HG03175 (cell line): Measurements from ENCODE around the gene BLVRA.

ENCODE experiments used
- ATAC-seq: cut with Tn5 transposase; IDR thresholded peaks from one replicate; pipeline ENCODE4 v1.9.1; 2021; ENCODE audit warnings: mild to moderate bottlenecking, moderate library complexity; ENCODE audit not compliant: unreplicated experiment

BLVRA gene

DNA sequence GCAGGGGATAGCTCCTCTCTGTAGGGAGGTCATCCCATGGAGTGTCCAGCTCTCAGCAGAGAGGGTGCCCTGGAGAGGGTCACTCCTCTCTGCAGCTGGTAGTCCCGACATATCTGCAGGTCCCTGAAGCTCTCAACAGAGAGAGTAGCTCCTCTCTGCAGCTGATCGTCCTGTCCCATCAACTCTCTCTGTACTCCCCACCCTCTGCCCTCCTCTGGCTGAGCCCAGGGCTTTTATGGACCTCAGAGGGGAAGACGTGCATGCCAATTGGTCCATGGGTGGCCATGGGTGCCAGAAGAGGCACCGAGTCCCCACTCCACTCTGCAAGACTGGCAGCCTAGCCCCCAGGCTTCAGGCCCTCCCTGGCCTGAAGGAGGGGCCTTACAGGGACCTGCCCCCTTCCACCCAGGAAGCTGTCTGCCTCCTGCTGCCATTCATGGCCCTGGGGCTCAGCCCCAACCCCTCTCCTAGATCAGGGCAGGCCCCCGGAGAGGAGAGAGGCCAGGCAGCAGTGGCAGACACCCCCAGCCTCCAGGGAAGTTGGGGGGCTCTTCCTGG lies 9.0 kb upstream of the BLVRA start:
- ATAC-seq, result no peak

GRCh38 chr7:43750016-43750887 lies 8.2 kb upstream of the BLVRA start:
- ATAC-seq, result no peak

DNA sequence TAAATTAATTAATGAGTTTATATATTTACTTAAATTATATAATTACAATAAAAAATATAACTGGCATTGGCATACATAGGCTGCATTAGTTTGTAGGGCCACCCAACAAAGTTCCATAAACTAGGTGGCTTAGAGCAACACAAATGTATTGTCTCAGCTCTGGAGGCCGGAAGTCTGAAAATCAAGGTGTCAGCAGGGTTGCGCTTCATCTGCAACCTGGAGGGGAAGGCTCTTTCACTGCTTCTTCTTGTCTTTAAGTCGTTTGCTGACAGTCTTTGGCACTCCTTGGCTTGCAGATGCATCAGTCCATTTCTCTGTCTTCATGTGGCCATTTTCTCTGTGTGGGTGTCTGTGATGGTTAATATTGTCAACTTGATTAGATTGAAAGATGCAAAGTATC lies 6.1 kb upstream of the BLVRA start:
- no peak for ATAC-seq

- ATAC-seq, result no peak
Measured at GRCh38 chr7:43753271-43753810, 5.1 kb upstream of the BLVRA start.

DNA sequence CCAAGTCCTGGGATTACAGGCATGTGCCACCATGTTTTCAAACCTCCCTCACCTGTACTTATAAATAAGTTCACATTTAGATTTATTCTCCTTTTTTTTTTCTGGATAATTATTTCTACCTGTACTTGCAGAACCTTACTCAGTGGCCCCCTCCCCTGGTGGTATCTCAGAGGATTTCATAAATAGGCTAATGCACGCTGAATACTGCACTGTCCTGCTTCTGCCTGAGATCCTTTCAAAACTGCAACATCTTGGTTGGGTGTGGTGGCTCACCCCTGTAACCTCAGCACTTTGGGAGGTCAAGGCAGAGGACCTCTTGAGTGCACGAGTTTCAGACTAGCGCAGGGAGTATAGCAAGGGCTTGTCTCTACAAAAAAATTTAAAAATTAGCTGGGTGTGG lies 4.6 kb upstream of the BLVRA start:
- no peak for ATAC-seq

- no peak for ATAC-seq
Measured at GRCh38 chr7:43754596-43754995, 3.9 kb upstream of the BLVRA start.

- ATAC-seq, result no peak
Measured at GRCh38 chr7:43756368-43757072, 2.0 kb upstream of the BLVRA start.

DNA sequence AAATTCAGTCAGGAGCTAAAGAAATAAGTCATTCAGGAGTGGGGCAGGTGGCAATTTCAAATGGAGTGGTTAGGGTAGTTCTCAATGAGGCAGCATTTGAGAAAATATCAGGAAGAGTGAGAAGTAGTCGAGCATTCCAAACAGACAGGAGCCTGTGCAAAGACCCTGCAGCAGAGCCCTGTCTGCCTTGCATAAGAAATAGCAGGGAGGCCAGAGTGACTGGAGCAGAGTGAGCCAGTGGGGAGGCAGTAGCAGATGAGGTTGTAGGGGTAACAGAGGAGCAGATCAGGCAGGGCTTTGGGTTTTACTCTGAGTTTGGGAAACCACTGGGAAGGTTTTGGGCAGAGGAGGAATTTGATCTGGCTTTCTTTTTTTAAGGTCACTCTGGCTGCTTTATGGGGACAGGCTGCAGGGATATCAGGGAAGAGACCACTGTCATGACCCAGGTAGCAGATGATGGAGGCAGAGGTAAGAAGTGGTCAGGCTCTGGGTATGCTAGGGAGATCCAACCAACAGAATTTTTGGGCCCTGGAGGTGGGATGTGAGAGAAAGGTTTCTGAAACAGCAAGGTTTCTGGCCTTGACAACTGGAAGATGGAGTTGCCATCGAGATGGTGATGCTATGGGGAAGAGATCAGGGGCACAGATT lies 1.3 kb upstream of the BLVRA start:
- no peak for ATAC-seq

- ATAC-seq, result peak; percentile 58
Measured at GRCh38 chr7:43758822-43759683, 573 bp downstream of the BLVRA start.

GRCh38 chr7:43760861-43761260 lies 2.4 kb downstream of the BLVRA start:
- ATAC-seq, result no peak

DNA sequence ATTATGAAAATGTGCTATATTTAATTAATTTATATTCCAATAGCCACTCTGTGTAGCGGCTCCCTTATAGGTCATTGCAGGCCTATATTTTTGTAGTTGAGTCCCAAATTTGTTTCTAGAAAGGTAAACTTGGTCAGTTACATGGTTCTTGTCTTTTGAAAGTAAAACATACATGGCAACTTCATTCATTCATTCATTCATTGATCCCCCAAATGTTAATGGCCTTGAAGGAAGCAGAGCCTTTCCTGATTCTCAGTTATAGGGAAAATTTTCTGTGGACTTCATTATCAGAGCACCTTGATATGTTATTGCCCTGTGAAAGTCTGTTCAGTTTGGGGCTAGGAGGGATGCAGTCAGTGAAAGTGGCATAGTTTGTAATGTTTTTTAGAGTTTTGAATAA lies 2.9 kb downstream of the BLVRA start:
- ATAC-seq, result no peak

DNA sequence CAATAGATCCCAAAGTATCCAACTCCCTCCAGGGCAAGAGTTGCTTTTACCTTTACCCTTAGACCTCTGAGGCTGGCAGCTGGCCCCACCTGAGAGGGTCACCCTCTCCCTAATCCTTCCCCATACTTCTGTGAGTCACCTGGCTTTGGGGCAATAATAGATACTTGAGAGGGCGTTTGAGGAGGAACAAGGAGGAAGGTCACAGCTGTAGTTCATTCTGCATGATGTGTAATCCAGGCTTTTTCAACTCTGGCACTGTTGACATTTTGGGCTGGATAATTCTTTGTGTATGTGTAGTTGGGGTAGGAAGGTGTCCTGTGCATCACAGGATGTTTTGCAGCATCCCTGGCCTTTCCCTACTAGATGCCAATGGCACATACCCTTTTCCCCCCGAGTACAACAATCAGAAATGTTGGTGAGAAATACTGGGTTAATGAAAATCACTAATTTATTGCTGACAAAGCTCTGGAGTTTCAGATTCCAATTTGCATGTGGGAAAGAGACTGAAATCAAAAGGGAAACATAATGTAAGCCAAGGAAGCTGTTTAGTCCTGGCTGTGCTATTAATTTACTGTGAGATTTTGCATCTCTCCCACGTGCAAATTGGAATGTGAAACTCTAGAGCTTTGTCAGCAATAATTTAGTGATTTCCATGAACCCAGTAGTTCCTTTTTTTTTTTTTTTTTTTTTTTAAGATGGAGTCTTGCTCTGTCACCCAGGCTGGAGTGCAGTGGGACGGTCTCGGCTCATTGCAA lies 3.6 kb downstream of the BLVRA start:
- no peak for ATAC-seq

DNA sequence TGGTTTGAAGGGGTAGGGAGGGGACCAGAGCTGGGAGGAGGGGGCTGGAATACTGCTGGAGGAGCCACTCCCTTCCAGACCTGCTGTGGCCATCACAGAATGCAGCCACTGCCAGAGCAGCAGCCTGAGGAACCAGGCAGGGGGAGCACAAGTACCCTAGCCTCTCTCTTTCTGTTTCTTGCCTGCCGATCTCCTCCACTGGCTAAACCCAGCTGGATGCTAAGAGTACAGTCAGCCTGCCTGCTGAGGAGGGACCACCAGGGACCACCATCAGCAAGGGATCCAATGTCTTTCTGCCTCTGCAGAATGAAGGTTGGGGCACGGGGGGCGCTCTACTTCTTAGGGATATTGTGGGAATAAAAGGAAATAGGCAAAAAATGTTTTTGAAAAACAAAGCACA lies 4.7 kb downstream of the BLVRA start:
- no peak for ATAC-seq

- ATAC-seq, result no peak
Measured at GRCh38 chr7:43764039-43764761, 5.7 kb downstream of the BLVRA start.

DNA sequence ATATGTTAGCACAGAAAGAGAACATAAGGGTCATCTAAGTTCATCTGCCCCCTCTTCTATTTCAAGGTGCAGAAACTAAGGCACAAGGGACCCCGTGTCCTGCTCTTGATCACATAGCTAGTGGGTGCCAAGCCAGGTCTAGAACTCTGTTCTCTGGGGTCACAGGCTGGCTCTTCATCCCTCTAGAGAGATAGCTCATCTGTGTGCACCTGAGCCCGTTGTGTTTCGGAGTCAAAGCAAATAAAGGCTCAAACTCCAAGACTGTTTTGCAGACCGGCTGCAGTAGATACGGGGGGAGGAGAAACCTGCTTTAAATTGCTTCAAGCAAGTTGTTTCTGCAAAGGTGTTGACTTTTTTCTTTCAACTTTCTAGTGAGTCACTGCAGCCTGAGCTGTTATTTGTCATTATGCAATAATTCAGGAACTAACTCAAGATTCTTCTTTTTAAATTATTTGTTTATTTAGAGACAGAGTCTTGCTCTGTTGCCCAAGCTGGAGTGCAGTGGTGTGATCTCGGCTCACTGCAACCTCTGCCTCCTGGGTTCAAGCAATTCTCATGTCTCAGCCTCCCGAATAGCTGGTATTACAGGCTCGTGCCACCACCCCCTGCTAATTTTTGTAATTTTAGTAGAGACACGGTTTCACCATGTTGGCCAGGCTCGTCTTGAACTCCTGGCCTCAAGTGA lies 6.5 kb downstream of the BLVRA start:
- ATAC-seq, result no peak

DNA sequence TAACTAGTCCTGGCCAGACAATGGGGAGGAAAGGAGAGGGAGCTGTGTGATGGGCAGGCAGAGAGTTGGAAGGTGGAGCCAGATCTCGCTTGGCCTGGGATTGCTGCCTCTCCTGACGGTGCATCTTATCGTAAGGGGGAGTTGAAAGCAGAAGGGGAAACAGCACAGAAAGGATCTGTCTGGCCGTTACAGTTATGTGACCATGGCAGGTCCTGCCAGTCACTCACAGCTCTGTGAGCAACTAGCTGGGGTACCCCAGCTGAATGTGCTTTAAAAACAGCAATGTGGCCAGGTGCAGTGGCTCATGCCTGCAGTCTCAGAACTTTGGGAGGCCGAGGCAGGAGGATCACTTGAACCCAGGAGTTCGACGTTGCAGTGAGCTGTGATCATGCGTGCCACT lies 8.1 kb downstream of the BLVRA start:
- ATAC-seq, result no peak

- no peak for ATAC-seq
Measured at GRCh38 chr7:43767311-43767710, 8.8 kb downstream of the BLVRA start.

- ATAC-seq, result no peak
Measured at GRCh38 chr7:43768201-43768886, 9.9 kb downstream of the BLVRA start.
